ENCODE measurements around the gene SERPINA1.
"Not testable (repeated sequence)": the region's sequence is repeated elsewhere in the genome, so short reads cannot be mapped to it uniquely, and the experiment has no call there.

The SERPINA1 gene

GRCh38 chr14:94382716-94383596, 5.4 kb downstream of the SERPINA1 start:
- no peak for DNase-seq

- no peak for DNase-seq
Observed at GRCh38 chr14:94382099-94382715, 6.2 kb downstream of the SERPINA1 start.

- DNase-seq: no peak
Observed at GRCh38 chr14:94381149-94382030, 7.0 kb downstream of the SERPINA1 start.

- DNase-seq: no peak
Observed at GRCh38 chr14:94380225-94381148, 7.9 kb downstream of the SERPINA1 start.

- DNase-seq: no peak
Observed at GRCh38 chr14:94379291-94380224, 8.8 kb downstream of the SERPINA1 start.

- DNase-seq: no peak
Observed at GRCh38 chr14:94378527-94379290, 9.7 kb downstream of the SERPINA1 start.

GRCh38 chr14:94377866-94378470, 10.4 kb downstream of the SERPINA1 start:
- no peak for DNase-seq

- no peak for DNase-seq
Observed at GRCh38 chr14:94376976-94377865, 11.2 kb downstream of the SERPINA1 start.

GRCh38 chr14:94376108-94376975, 12.1 kb downstream of the SERPINA1 start:
- no peak for DNase-seq

GRCh38 chr14:94375552-94376107, 12.8 kb downstream of the SERPINA1 start:
- no peak for DNase-seq

GRCh38 chr14:94374749-94375260, 13.6 kb downstream of the SERPINA1 start:
- DNase-seq: no peak

- DNase-seq: no peak
Observed at GRCh38 chr14:94374116-94374515, 14.3 kb downstream of the SERPINA1 start.

- no peak for DNase-seq
Observed at GRCh38 chr14:94373708-94374107, 14.7 kb downstream of the SERPINA1 start.

GRCh38 chr14:94372021-94372605, 16.3 kb downstream of the SERPINA1 start:
- DNase-seq: no peak

GRCh38 chr14:94370524-94370910, 17.9 kb downstream of the SERPINA1 start:
- DNase-seq: no peak

- not testable (repeated sequence) for DNase-seq
Observed at GRCh38 chr14:94369766-94370523, 18.5 kb downstream of the SERPINA1 start.

Data from stimulated activated CD4-positive, alpha-beta T cell treated with anti-CD3 and anti-CD28 coated beads, Interleukin-2, amount 100 ng/mL, for 48 hours (primary cell).